NK-92 treated with Interleukin-12 subunit alpha and Interleukin-12 subunit beta, amount 100 ng/mL, for 24 hours (cell line): ENCODE results near the gene BMF.

Source experiments
- DNase-seq: peaks from one replicate; lab custom pipeline; 2025; lab: John Stamatoyannopoulos, UW

BMF gene

DNA sequence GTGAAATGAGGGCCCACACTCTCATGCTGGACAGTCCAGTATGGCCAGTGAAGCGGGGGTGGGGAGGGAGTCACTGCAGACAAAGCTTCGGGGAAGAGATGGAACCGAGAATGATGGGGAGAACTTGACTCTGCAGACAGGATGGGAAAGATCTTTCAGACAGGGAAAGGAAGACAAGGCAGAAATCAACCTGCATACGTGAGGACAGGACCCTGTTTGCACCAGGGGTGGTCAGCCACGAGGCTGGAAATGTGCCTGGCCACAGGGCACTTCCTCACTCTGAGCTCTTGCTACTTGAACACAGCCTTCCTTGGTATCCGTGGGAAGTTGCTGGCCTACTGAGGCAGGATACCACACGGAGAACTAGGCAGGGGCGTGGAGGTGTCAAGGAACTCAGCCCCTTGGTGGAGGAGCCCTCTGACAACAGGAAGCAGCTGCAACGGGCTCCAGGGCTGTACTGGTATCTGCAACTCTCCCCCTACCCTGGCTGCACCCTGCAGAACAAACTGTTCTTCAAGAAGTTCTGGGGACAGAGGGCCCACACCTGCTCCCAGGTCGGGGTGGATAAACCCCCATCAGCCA lies 60.4 kb downstream of the BMF start:
- no peak for DNase-seq

DNA sequence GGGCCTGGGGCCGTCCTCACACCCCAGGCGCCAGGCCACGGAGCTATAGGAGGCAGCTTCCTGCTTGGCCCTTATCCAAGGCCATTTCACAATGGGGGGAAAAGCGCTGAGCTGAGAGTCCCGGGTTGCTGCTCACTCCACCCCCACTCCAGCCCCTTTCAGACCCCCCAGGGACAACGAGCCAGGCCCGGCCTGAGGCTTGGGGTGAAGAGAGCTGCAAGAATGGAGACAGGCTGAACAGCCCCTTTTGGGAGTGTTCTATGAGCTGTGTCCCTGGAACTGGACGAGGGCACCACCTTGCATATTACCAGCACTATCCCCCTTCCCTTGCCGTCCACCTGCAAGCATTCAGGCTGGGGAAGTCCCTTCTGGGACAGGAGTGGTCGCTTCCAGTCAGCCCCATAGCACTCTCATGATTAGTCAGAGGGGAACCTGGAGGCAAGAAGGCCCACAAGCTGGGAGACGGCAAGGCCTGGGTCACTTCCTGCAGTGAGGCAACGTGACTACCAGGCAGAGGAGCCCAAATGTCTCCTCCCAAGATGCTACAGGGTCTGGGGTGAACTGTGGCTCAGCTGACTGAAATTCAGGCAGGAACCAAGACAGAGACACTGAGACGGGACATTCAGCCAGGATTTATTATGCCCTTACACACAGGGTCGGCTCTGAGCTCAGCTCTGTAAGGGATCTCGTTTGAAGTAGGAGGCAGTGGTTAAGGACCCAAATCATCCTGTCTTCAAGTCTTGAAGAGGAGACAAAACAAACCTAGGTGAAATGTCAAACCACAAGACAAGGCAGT lies 61.1 kb downstream of the BMF start:
- DNase-seq: peak; percentile 70

DNA sequence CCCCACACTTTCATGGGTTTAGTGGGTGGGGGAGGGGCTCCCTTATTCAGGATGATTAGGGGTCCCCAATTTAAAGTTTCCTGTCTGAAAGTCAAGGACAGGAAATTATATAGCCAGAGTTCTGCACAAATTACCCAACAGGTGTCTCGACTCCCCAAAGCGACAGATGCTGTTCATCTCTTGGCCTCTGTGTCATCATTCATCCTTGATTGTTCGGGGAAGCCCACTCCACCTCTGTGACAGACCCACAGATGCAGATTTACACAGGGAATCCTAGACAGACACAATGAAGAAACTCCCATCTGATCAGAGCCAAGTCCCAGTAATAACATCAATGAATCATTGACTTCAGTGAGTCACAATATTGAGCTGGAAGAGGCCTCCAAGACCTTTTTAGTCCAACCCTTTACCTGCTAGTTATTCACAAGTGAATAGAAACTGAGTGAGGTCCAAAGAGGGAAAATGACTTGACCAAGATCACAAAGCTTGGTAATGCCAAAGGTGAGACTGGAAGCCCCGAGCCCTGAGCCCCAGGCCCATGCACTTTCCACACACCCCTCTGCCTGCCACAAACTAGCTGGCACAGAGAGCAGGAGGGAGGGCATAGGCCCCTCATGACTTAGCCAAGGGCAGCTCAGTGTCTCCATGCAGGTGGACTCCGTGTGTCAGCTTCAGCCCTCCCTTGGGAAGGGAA lies 61.8 kb downstream of the BMF start:
- no peak for DNase-seq

DNA sequence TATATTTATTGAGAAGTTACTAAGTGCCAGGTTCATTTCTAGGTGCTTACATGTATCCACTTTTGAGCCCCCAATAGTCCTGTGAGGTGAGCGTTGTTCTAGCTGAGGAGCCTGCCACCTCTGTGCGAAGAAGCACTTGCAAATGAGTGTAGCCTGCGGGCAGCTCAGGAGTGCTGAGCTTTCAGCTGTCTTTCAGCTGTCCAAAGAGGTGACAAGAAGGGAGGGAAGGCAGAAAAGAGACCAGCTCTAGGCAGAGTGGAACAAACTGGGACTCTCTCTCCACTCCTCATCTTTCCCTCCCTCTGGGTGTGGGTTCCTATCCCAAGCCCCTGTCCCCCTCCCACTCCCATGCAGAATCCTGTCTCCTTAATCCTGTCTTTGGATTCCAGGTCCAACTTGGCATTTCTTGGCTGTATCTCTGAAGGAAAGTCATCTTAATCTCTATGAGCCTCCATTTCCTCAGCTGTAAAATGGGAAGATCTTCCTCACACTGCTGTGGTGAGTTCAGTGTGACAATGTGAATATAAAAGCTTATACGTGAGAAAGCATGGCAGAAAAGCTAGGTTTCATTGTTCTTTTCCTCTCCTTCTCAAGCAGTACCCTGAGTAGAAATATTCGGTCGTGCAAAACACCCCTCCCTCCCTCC lies 63.0 kb downstream of the BMF start:
- no peak for DNase-seq

DNA sequence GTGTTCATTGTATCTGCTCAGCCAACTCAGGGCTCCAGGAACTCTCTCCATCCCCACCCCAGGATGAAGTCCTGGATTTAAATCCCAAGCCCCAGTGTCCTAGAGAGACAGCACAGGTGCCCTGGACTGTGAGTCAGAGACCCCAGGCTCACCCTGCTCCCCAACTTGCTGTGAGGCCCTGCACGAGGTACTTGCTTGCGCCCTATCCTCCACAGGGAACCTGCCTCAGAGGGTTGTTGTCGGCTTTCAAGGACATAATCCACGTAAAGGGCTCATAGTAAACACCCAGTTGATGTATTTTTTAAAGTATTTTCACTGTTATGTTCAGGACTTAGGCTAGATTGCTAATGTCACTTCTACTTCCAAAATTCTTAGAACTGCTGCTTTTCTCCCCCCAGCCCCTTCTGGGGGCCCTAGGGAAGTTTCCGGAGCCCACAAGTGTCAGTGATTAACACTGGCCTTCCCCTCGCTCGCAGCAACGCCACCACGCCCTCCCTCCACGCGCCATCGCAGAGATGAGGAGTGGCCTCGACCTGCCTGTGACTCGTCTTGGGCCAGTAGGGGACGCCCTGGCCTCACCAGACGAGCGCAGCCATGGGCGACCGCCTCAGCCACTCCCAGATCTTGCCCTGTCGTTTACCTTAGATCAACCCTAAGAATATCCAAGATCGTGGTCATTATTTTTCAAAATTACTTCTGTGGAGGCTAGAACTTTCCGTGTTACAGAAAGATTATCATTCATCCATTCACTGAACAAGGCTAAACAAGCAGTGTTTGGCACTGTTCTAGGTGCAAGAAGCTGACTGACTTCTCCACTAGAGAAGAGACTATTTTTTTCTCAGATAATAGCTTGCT lies 63.7 kb downstream of the BMF start:
- DNase-seq: peak; percentile 90

DNA sequence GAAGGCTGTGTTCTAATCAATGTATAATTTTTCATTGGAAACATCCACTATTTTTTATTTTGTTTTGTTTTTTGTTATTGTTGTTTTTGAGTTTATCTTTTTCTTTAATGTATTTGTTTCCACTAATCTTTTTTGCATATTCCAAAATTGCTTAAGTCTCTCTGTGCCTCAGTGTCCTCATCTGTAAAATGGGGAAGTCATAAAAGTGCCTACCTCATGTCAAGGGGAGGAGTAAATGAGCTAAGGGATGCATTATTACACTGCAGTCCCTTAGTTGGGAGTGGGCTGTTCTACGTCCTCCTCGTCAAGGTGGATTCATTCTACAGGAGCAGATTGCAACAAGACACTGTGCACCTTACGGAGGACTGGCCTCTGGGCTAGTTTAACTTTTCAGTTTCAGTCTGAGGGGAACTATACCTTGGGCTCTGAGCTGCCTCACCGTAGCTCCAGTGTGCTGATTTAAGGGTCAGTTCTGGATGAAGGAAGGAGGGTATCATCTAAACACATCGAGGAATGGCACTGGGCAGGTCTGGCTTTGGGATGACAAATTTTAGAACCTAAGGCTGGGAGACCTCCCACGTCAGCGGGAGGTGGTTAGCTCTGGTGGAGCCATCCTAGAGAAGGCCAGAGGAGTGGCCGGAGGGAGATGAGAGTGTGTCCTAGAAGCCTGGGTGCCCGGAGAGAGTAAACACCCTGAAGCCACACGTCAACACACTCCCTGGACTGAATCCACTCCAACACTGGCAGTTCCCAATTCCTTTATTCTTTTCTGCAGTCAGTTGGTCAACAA lies 64.6 kb downstream of the BMF start:
- DNase-seq: no peak

DNA sequence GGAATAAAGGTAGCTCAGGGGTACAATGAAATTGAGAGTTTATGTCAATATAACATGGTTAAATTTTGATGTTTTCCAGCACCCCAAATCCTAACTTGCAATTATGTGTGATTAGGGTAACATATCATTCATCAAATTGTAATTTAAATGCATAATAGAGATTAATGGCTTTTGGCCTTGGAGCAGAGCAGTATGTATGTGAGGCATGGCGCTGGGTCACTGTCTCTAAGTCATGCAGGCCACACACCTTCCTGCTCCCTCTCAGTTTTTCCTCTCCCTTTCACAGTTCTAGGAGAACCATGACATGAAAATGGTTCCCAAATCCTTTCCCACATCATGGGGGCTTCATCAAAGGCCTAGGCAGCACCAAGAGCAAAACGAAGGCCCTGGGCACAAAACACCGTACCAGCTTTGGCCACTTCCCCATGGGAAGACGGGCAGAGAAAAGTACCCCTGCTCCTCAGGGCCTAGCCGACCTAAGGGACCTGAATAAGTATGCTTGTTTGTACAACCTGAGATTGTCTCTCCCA lies 65.8 kb downstream of the BMF start:
- no peak for DNase-seq

DNA sequence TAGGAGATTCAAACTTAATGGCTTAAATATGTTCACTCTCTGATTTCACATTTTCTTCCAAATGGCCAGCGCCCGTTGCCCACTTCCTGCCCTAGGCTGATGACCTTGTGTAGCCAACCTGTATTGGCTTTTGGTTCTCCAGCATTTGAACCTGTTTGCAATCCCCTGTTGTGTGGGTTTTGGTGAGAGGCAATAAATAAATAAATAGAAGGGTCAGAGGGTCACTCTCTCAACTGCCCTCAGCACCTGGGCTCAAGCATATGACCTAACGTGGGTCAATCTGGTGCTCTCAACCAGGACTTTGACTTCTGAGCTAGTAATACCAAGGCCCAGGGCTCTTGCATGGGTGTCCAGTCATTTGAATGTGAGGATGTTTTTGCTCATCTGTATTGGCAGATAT lies 67.9 kb downstream of the BMF start:
- no peak for DNase-seq

DNA sequence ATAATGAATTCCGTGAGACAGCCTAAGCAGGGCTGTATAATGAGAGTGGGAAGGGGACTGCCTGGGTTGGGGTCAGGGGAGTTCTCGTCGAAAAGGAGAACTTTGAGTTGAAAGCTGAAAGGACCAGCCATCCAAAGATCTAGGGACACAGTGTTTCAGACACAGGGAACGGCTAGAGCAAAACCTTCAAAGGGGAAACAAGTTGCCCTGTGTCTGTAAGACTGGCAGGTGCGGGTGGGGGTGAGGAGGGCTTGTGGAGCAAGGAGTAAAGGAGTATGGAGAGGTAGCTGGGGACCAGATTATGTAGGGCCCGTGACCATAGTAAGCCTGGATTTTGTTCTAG lies 68.4 kb downstream of the BMF start:
- DNase-seq: no peak

DNA sequence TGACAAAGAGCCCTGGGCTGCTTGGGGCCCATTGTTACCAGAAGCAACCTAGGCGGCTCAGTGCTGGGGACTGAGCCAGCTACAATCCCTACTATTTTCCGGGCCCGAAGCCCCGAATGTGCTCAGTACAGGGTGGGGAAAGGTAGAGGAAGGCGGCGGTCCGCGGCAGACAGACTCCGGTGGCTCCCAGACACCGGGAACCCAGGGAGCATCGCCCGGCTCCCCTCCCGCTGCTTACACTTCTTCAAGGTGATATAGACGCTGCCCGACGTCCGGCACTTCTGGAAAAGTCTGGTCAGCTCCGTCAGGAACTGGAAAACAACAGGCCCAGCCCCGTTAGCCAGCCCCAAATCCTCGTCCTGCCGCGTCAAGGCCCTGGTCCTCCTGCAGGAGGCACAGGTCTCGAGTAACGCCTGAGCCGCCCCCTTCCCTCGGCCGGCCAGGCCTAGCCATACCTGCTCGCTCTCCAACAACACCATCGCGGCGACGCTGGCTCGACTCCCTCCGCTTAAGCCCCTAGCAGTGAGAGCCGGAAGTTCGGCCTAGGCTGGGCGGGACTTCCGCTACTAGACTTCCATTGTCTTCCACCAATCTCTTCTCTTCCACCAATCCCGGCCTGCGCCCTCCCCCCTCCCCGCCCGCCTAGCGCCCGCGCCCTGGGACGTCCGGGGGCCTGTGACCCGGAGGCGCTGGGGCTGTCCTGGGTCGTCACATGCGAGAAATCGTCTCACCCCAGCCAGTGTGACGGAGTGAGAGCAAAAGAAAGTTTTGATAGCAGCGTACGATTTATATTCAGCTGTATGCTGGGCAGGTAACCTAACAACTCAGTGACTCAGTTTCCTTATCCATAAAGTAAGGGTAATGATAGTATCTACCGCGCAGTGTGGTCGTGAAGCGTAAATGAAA lies 69.8 kb downstream of the BMF start, which contains the start of gene SRP14:
TSS of gene SRP14 (minus strand) at position 544 of the 906 bp plus-strand sequence. CDS start at position 479, 65 bp downstream.
- peak; percentile 94 for DNase-seq

DNA sequence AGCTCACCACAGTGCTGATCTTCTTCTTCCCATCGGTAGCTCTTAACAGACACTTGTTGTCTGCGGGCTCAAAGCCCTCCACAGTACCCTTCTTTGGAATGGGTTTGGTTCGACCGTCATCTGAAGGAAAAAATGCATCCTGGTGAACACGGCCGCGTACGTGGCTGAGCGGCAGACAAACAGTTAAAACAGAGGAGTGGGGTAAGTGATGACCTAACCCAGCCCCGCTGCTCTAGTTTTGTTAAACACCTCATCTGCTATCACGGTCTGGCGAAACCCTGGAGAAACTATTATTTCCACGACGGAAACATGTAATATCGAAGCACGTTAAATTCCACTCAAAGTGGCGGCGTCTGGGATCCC lies 70.4 kb downstream of the BMF start:
- DNase-seq: no peak
